Measurements from ENCODE around the gene TNRC6A. TPM values are rescaled to one million over a fixed set of nuclear protein-coding genes. Genes with fewer than 3 reads are reported as not detected.

Gene TNRC6A
- total and polyA plus RNA-seq, 2 experiments from 2014 or later, result 93.1 to 124 TPM

DNA sequence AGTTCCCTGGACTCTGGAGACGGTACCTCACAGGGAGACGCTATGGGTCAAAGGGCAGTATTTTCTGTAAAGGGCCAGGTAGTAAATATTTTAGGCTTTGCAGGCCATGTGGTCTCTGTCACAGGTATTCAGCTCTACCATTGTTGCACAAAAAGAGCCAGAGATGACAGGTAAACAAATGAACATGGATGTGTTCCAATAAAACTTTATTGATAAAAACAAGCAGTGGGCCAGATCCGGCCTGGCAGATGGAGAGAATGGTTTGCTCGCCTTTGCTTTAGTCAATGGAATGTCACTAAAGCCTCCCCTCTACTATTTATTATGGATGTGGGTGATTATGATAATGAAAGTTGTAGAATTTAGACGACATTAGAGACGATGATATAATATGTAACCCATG, 107.4 kb downstream of the TNRC6A start:
- H3F3A ChIP-seq (replicated peaks; ENCODE audit: low read depth), result no peaks in the 10 kb centered on the region
- H3K4me1 ChIP-seq (ENCODE audit: insufficient read depth), result no peaks in the 10 kb centered on the region
- H3K79me2 ChIP-seq (replicated peaks; ENCODE audit: insufficient read depth), result no peaks in the 10 kb centered on the region
- H3K4me3 Mint-ChIP-seq, result no peak overlapping the region
- no peaks in the 10 kb centered on the region for H3K27me3 ChIP-seq (ENCODE audit: insufficient read depth)
- no peak overlapping the region for H3K27ac Mint-ChIP-seq
- no peaks in the 10 kb centered on the region for H3K36me3 ChIP-seq (ENCODE audit: insufficient read depth)
- no peak overlapping the region for H3K4me3 ChIP-seq
- H2AFZ ChIP-seq, result no peak overlapping the region
- H3K36me3 Mint-ChIP-seq (ENCODE audit: low read depth), result no peaks in the 10 kb centered on the region
- peaks cover 2% of the 10 kb centered on the region for H3K27me3 Mint-ChIP-seq (ENCODE audit: insufficient read depth, low read depth, poor library complexity)
- no peak for TF ChIP-seq EZH2 (IDR thresholded peaks at IDR 0.05; ENCODE audit: low read depth, unreplicated experiment)
- TF ChIP-seq, protein P1, sequence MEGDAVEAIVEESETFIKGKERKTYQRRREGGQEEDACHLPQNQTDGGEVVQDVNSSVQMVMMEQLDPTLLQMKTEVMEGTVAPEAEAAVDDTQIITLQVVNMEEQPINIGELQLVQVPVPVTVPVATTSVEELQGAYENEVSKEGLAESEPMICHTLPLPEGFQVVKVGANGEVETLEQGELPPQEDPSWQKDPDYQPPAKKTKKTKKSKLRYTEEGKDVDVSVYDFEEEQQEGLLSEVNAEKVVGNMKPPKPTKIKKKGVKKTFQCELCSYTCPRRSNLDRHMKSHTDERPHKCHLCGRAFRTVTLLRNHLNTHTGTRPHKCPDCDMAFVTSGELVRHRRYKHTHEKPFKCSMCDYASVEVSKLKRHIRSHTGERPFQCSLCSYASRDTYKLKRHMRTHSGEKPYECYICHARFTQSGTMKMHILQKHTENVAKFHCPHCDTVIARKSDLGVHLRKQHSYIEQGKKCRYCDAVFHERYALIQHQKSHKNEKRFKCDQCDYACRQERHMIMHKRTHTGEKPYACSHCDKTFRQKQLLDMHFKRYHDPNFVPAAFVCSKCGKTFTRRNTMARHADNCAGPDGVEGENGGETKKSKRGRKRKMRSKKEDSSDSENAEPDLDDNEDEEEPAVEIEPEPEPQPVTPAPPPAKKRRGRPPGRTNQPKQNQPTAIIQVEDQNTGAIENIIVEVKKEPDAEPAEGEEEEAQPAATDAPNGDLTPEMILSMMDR (conservative IDR thresholded peaks at IDR 0.05; ENCODE audit: low read depth in 2 of 2), result no peak
- no peak for TF ChIP-seq CREB1 (CRISPR knock-in tag; IDR thresholded peaks at IDR 0.05; ENCODE audit: low read depth)
- no peak for TF ChIP-seq ZNF331 (CRISPR knock-in tag; IDR thresholded peaks at IDR 0.05; ENCODE audit: low read depth)
- TF ChIP-seq NANOG (IDR thresholded peaks at IDR 0.05; ENCODE audit: borderline replicate concordance), result no peak
- TF ChIP-seq, protein P2, sequence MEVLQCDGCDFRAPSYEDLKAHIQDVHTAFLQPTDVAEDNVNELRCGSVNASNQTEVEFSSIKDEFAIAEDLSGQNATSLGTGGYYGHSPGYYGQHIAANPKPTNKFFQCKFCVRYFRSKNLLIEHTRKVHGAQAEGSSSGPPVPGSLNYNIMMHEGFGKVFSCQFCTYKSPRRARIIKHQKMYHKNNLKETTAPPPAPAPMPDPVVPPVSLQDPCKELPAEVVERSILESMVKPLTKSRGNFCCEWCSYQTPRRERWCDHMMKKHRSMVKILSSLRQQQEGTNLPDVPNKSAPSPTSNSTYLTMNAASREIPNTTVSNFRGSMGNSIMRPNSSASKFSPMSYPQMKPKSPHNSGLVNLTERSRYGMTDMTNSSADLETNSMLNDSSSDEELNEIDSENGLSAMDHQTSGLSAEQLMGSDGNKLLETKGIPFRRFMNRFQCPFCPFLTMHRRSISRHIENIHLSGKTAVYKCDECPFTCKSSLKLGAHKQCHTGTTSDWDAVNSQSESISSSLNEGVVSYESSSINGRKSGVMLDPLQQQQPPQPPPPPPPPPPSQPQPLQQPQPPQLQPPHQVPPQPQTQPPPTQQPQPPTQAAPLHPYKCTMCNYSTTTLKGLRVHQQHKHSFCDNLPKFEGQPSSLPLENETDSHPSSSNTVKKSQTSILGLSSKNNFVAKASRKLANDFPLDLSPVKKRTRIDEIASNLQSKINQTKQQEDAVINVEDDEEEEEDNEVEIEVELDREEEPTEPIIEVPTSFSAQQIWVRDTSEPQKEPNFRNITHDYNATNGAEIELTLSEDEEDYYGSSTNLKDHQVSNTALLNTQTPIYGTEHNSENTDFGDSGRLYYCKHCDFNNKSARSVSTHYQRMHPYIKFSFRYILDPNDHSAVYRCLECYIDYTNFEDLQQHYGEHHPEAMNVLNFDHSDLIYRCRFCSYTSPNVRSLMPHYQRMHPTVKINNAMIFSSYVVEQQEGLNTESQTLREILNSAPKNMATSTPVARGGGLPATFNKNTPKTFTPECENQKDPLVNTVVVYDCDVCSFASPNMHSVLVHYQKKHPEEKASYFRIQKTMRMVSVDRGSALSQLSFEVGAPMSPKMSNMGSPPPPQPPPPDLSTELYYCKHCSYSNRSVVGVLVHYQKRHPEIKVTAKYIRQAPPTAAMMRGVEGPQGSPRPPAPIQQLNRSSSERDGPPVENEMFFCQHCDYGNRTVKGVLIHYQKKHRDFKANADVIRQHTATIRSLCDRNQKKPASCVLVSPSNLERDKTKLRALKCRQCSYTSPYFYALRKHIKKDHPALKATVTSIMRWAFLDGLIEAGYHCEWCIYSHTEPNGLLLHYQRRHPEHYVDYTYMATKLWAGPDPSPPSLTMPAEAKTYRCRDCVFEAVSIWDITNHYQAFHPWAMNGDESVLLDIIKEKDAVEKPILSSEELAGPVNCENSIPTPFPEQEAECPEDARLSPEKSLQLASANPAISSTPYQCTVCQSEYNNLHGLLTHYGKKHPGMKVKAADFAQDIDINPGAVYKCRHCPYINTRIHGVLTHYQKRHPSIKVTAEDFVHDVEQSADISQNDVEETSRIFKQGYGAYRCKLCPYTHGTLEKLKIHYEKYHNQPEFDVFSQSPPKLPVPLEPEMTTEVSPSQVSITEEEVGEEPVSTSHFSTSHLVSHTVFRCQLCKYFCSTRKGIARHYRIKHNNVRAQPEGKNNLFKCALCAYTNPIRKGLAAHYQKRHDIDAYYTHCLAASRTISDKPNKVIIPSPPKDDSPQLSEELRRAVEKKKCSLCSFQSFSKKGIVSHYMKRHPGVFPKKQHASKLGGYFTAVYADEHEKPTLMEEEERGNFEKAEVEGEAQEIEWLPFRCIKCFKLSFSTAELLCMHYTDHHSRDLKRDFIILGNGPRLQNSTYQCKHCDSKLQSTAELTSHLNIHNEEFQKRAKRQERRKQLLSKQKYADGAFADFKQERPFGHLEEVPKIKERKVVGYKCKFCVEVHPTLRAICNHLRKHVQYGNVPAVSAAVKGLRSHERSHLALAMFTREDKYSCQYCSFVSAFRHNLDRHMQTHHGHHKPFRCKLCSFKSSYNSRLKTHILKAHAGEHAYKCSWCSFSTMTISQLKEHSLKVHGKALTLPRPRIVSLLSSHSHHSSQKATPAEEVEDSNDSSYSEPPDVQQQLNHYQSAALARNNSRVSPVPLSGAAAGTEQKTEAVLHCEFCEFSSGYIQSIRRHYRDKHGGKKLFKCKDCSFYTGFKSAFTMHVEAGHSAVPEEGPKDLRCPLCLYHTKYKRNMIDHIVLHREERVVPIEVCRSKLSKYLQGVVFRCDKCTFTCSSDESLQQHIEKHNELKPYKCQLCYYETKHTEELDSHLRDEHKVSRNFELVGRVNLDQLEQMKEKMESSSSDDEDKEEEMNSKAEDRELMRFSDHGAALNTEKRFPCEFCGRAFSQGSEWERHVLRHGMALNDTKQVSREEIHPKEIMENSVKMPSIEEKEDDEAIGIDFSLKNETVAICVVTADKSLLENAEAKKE (CRISPR knock-in tag; IDR thresholded peaks at IDR 0.05), result no peak
- no peak for TF ChIP-seq STAT1 (IDR thresholded peaks at IDR 0.05; ENCODE audit: unreplicated experiment)
- TF ChIP-seq, protein P3, sequence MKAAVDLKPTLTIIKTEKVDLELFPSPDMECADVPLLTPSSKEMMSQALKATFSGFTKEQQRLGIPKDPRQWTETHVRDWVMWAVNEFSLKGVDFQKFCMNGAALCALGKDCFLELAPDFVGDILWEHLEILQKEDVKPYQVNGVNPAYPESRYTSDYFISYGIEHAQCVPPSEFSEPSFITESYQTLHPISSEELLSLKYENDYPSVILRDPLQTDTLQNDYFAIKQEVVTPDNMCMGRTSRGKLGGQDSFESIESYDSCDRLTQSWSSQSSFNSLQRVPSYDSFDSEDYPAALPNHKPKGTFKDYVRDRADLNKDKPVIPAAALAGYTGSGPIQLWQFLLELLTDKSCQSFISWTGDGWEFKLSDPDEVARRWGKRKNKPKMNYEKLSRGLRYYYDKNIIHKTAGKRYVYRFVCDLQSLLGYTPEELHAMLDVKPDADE (IDR thresholded peaks at IDR 0.05), result no peak
- no peak for TF ChIP-seq ZNF114 (CRISPR knock-in tag; IDR thresholded peaks at IDR 0.05)
- TF ChIP-seq, protein P4, sequence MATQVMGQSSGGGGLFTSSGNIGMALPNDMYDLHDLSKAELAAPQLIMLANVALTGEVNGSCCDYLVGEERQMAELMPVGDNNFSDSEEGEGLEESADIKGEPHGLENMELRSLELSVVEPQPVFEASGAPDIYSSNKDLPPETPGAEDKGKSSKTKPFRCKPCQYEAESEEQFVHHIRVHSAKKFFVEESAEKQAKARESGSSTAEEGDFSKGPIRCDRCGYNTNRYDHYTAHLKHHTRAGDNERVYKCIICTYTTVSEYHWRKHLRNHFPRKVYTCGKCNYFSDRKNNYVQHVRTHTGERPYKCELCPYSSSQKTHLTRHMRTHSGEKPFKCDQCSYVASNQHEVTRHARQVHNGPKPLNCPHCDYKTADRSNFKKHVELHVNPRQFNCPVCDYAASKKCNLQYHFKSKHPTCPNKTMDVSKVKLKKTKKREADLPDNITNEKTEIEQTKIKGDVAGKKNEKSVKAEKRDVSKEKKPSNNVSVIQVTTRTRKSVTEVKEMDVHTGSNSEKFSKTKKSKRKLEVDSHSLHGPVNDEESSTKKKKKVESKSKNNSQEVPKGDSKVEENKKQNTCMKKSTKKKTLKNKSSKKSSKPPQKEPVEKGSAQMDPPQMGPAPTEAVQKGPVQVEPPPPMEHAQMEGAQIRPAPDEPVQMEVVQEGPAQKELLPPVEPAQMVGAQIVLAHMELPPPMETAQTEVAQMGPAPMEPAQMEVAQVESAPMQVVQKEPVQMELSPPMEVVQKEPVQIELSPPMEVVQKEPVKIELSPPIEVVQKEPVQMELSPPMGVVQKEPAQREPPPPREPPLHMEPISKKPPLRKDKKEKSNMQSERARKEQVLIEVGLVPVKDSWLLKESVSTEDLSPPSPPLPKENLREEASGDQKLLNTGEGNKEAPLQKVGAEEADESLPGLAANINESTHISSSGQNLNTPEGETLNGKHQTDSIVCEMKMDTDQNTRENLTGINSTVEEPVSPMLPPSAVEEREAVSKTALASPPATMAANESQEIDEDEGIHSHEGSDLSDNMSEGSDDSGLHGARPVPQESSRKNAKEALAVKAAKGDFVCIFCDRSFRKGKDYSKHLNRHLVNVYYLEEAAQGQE (IDR thresholded peaks at IDR 0.05; ENCODE audit: unreplicated experiment), result no peak
- no peak for TF ChIP-seq EZH2phosphoT487 (IDR thresholded peaks at IDR 0.05; ENCODE audit: unreplicated experiment)
- TF ChIP-seq POLR2AphosphoS5 (IDR thresholded peaks at IDR 0.05; ENCODE audit: low read depth), result no peak
- TF ChIP-seq JUNB (IDR thresholded peaks at IDR 0.05; ENCODE audit: unreplicated experiment), result no peak
- ATAC-seq (no peak), DNase-seq (ENCODE audit: low spot score) (no peak)
- no peaks in the 10 kb centered on the region for H3K4me1 Mint-ChIP-seq
- no peak overlapping the region for H3K4me2 ChIP-seq
- H3K9me3 Mint-ChIP-seq, result no peaks in the 10 kb centered on the region; the same call in 2 of the 3 replicates
- H4K20me1 ChIP-seq (replicated peaks; ENCODE audit: insufficient read depth), result no peaks in the 10 kb centered on the region; the same call in 1 of the 2 replicates
- H3K9me2 ChIP-seq (ENCODE audit: insufficient read depth), result 0 out of 2 replicates have a peak, but pooled peaks cover 5% of the 10 kb centered on the region
- no peak overlapping the region for H3K27ac ChIP-seq (ENCODE audit: low read depth)
